GM12874 (cell line): ENCODE measurements around the gene ESRRG.

Experiments used
- TF ChIP-seq, protein P1 (sequence below): IDR thresholded peaks from 2 replicates; pipeline ENCODE4 v1.5.1; 2011; ENCODE audit warnings: low read depth, mild to moderate bottlenecking, control low read depth, low read length, moderate library complexity; ENCODE audit not compliant: insufficient read depth

The ESRRG gene

DNA sequence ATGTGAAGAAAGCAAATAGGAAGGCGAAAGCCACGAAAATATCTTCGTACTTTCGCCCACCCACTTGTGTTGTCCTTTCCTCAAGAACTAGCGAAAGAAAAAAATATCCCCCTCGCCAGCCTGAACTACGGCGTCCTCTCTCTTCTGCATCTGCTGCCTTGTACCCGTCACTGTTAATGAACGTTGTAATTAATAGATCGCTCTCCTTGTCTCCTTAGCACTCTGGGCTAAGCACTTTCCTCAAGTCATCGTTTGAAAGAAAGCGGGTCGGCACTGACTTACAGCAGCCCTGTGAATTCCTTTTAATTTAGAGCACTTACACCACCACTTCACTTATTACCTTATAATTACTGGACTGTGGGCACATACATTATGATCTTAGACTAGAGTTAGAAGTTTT, 44.1 kb downstream of the ESRRG start:
- TF ChIP-seq, protein P1, sequence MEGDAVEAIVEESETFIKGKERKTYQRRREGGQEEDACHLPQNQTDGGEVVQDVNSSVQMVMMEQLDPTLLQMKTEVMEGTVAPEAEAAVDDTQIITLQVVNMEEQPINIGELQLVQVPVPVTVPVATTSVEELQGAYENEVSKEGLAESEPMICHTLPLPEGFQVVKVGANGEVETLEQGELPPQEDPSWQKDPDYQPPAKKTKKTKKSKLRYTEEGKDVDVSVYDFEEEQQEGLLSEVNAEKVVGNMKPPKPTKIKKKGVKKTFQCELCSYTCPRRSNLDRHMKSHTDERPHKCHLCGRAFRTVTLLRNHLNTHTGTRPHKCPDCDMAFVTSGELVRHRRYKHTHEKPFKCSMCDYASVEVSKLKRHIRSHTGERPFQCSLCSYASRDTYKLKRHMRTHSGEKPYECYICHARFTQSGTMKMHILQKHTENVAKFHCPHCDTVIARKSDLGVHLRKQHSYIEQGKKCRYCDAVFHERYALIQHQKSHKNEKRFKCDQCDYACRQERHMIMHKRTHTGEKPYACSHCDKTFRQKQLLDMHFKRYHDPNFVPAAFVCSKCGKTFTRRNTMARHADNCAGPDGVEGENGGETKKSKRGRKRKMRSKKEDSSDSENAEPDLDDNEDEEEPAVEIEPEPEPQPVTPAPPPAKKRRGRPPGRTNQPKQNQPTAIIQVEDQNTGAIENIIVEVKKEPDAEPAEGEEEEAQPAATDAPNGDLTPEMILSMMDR, result no peak

GRCh38 chr1:216670118-216670883, 52.9 kb downstream of the ESRRG start:
- TF ChIP-seq, protein P1, result no peak

DNA sequence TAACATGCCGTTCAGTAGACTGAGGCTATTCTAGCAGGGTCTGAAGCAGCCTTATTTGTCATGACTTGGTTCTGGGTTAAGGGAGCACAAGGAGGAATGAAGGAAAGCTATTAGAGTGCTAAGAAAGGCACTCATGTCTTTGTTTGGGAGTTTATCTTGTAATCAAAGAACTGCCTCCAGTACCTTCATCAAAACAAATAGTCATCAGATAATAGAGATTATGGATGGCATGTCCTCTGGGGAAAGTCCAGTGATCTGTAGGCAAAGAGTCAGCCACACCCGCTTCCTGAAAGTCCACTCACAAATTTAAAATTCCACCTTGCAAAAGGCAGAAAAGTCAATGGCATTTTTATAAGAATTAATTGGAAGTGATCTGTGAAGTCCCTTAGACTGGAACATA, 56.8 kb downstream of the ESRRG start:
- TF ChIP-seq, protein P1, result no peak

- TF ChIP-seq, protein P1, result no peak
Observed at GRCh38 chr1:216665856-216666255, 57.4 kb downstream of the ESRRG start.

DNA sequence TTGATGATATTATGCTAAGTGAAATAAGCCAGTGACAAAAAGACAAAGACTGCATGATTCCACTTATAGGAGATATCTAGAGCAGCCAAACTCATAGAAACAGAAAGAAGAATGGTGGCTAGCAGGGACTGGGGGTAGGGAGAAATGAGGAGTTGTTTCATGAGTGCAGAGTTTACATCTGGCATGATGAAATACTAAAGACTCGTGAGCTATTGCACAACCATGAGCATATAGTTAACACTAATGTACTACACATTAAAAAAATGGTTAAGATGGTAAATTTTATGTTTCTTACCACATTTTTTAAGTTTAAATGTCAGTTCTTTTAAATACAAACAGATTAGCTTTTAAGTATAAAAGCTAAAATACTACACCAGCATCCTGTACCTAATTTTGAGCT, 57.8 kb downstream of the ESRRG start:
- TF ChIP-seq, protein P1, result no peak

GRCh38 chr1:216662681-216663080, 60.5 kb downstream of the ESRRG start:
- TF ChIP-seq, protein P1, result no peak

- TF ChIP-seq, protein P1, result no peak
Observed at GRCh38 chr1:216660561-216660960, 62.7 kb downstream of the ESRRG start.
